ENCODE data around the gene CDKN1C. TPM values are rescaled to one million over a fixed set of nuclear protein-coding genes. Genes with fewer than 3 reads are reported as not detected.

CDKN1C gene
- polyA plus RNA-seq, 1 of the 3 experiments (the other 2 are of a cell fraction): 1.6 TPM

DNA sequence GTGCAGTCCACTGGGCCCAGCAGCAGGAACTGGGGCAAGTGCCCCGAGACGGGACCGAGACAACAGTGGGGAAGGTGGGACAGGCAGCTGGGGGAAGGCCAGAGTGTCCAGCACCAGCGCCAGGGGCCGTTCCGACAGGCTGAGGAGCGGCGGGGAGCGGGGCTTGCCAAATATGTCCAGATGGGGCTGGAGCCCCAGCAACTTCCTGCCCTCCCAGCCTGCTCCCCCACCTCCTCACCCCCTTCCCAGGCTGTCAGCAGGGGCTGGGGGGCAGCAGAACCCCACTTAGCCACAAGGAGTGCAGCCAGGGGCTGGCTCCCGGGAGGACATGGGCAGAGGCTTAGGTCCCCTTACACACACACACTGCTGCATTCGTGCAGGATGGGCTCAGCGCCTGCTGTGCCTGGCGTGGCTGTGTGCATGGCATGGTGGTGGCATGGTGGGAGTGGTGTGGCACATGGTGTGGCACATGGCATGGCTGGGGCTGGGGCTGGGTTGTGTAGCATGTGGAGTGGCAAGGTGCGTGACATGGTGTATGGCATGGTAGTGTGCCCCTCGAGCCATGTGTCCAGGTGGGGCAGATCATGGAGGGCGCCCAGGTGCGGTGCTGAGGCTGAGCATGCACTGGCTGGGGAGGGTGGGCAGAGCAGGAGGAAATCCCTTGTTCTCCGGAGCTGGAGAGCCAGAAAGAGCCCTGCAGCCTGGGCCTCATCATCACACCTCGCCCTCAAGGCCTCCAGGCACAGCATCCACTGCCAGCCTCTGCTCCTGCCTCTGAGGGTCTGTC is 51.7 kb downstream of the CDKN1C start (continued):
- TF ChIP-seq CTCF (IDR thresholded peaks at IDR 0.05): no peak

Small RNA genes within 50 kb of the gene (small RNA-seq; reads per million reads assigned to genes)
- 0 reads per million in 7 experiments for gene AC013791.1

Other genes starting within 250 kb of the CDKN1C start
- gene KCNQ1OT1, start 185.8 kb downstream of the CDKN1C start, polyA plus RNA-seq (2012; rRNA removed): 0.03 and 0.05 TPM in 2 replicates
- gene PHLDA2, start 43.6 kb upstream of the CDKN1C start, polyA plus RNA-seq (2012; rRNA removed): 16.2 and 23.6 TPM in 2 replicates
- 82.5 and 104 TPM in 2 replicates for gene NAP1L4, start 106.6 kb upstream of the CDKN1C start, polyA plus RNA-seq (2012; rRNA removed)
- 52.1 and 65.2 TPM in 2 replicates for gene CARS1, start 171.6 kb upstream of the CDKN1C start, polyA plus RNA-seq (2012; rRNA removed)

Measured in SK-N-SH (cell line).